ENCODE results near the gene ADAM22. TPM values are rescaled to one million over a fixed set of nuclear protein-coding genes. Genes with fewer than 3 reads are reported as not detected.

Gene ADAM22
- total and polyA plus RNA-seq, 10 of the 15 experiments (the other 5 are each of a cell fraction or from before 2014, with no cell fraction given), result 1.4 to 24.5 (median 7.6) TPM

DNA sequence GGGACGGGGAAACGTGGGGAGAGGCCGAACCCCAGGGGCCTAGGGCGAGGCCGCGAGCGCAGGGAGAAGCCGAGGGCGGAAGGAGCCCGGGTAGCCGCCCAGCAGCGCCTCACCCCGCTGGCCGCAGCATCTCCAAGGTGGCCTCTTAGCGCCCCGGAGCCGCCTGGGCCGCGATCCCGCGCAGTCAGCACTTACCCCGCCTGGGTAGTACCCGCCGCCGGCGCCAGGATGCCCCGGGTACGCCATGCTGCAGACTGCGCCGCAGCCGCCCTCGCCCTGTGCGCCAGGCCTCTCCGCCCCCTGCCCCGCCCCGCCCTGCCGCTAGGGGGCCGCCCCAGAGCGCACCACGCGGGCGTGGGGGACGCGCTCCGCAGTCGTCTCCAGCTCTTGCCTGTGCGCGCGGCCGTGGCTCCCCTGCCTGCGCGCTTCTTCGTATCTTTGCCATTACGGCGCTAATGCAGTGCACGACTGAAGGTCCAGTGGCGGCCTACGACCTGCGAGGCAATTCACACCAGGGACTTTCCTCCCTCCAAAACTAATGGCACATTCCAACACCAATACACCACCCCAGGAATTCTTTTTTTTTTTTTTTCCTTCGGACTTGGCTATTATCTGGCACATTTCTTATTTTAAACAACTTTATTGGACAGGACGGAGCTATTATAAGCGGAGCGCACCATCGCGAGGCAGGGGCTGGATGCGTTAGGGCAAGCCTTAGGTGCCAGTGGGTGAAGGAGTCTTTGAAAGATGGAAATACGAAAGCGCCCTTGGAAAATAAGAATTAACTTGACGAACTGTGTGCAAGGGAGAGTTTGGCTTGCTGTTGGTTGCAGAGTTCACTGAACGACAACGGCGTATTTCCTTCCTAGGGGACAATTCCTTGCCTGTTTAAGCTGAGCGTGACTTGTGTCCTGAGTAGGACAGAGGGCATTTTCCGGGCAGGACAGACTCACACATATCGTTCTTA lies 286.0 kb downstream of the ADAM22 start, which contains the start of gene SRI (continued):
- TF ChIP-seq, protein P1, sequence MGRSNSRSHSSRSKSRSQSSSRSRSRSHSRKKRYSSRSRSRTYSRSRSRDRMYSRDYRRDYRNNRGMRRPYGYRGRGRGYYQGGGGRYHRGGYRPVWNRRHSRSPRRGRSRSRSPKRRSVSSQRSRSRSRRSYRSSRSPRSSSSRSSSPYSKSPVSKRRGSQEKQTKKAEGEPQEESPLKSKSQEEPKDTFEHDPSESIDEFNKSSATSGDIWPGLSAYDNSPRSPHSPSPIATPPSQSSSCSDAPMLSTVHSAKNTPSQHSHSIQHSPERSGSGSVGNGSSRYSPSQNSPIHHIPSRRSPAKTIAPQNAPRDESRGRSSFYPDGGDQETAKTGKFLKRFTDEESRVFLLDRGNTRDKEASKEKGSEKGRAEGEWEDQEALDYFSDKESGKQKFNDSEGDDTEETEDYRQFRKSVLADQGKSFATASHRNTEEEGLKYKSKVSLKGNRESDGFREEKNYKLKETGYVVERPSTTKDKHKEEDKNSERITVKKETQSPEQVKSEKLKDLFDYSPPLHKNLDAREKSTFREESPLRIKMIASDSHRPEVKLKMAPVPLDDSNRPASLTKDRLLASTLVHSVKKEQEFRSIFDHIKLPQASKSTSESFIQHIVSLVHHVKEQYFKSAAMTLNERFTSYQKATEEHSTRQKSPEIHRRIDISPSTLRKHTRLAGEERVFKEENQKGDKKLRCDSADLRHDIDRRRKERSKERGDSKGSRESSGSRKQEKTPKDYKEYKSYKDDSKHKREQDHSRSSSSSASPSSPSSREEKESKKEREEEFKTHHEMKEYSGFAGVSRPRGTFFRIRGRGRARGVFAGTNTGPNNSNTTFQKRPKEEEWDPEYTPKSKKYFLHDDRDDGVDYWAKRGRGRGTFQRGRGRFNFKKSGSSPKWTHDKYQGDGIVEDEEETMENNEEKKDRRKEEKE (IDR thresholded peaks at IDR 0.05), result peak; percentile 93
- TF ChIP-seq NRF1 (conservative IDR thresholded peaks at IDR 0.05; ENCODE audit: low read depth, low read length), result 0 out of 2 replicates have a peak, but pooled peaks have one; percentile 19
- TF ChIP-seq ZNF207 (IDR thresholded peaks at IDR 0.05; ENCODE audit: borderline replicate concordance), result 0 out of 2 replicates have a peak, but pooled peaks have one; percentile 77
- 0 out of 2 replicates have a peak, but pooled peaks have one; percentile 43 for TF ChIP-seq MEF2A (IDR thresholded peaks at IDR 0.05; ENCODE audit: insufficient read depth, low read depth, low read length)
- TF ChIP-seq, protein P2, sequence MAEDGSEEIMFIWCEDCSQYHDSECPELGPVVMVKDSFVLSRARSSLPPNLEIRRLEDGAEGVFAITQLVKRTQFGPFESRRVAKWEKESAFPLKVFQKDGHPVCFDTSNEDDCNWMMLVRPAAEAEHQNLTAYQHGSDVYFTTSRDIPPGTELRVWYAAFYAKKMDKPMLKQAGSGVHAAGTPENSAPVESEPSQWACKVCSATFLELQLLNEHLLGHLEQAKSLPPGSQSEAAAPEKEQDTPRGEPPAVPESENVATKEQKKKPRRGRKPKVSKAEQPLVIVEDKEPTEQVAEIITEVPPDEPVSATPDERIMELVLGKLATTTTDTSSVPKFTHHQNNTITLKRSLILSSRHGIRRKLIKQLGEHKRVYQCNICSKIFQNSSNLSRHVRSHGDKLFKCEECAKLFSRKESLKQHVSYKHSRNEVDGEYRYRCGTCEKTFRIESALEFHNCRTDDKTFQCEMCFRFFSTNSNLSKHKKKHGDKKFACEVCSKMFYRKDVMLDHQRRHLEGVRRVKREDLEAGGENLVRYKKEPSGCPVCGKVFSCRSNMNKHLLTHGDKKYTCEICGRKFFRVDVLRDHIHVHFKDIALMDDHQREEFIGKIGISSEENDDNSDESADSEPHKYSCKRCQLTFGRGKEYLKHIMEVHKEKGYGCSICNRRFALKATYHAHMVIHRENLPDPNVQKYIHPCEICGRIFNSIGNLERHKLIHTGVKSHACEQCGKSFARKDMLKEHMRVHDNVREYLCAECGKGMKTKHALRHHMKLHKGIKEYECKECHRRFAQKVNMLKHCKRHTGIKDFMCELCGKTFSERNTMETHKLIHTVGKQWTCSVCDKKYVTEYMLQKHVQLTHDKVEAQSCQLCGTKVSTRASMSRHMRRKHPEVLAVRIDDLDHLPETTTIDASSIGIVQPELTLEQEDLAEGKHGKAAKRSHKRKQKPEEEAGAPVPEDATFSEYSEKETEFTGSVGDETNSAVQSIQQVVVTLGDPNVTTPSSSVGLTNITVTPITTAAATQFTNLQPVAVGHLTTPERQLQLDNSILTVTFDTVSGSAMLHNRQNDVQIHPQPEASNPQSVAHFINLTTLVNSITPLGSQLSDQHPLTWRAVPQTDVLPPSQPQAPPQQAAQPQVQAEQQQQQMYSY (CRISPR knock-in tag; IDR thresholded peaks at IDR 0.05), result no peak
- peak; percentile 71; the same call in 1 of the 2 replicates for TF ChIP-seq IKZF1 (conservative IDR thresholded peaks at IDR 0.05)
- TF ChIP-seq CBFB (IDR thresholded peaks at IDR 0.05; ENCODE audit: low read depth), result no peak
- TF ChIP-seq MXI1 (IDR thresholded peaks at IDR 0.05; ENCODE audit: low read depth, low read length), result peak; percentile 73
- TF ChIP-seq TAF1 (IDR thresholded peaks at IDR 0.05; ENCODE audit: borderline replicate concordance, low read depth, low read length), result peak; percentile 88
- peak; percentile 9 for TF ChIP-seq HCFC1 (IDR thresholded peaks at IDR 0.05; ENCODE audit: low read length)
- TF ChIP-seq, protein P3, sequence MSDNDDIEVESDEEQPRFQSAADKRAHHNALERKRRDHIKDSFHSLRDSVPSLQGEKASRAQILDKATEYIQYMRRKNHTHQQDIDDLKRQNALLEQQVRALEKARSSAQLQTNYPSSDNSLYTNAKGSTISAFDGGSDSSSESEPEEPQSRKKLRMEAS (IDR thresholded peaks at IDR 0.05; ENCODE audit: low read depth, low read length), result 0 out of 2 replicates have a peak, but pooled peaks have one; percentile 54
- TF ChIP-seq BHLHE40 (IDR thresholded peaks at IDR 0.05; ENCODE audit: borderline replicate concordance in 1 of 2, low read depth in 2 of 2, low read length in 1 of 2), result peak; percentile 94 to 98
- TF ChIP-seq KAT2A (conservative IDR thresholded peaks at IDR 0.05; ENCODE audit: control insufficient read depth, low read depth, low read length), result no peak
- TF ChIP-seq SRF (IDR thresholded peaks at IDR 0.05; ENCODE audit: low read depth in 2 of 2, low read length in 2 of 2), result no peak
- TF ChIP-seq MEF2B (IDR thresholded peaks at IDR 0.05; ENCODE audit: partially characterized antibody, poor library complexity, severe bottlenecking), result no peak
- peak; percentile 90 for TF ChIP-seq ZNF384 (IDR thresholded peaks at IDR 0.05; ENCODE audit: borderline replicate concordance, low read depth, low read length)
- no peak for TF ChIP-seq ZNF622 (IDR thresholded peaks at IDR 0.05)
- TF ChIP-seq PAX5 (IDR thresholded peaks at IDR 0.05; ENCODE audit: borderline replicate concordance, low read depth, low read length), result 0 out of 2 replicates have a peak, but pooled peaks have one; percentile 8
- TF ChIP-seq, protein P4, sequence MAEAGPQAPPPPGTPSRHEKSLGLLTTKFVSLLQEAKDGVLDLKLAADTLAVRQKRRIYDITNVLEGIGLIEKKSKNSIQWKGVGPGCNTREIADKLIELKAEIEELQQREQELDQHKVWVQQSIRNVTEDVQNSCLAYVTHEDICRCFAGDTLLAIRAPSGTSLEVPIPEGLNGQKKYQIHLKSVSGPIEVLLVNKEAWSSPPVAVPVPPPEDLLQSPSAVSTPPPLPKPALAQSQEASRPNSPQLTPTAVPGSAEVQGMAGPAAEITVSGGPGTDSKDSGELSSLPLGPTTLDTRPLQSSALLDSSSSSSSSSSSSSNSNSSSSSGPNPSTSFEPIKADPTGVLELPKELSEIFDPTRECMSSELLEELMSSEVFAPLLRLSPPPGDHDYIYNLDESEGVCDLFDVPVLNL (IDR thresholded peaks at IDR 0.05; ENCODE audit: low read depth, low read length), result 0 out of 2 replicates have a peak, but pooled peaks have one; percentile 9

Measured in GM12878 (cell line).